ENCODE data around the gene CYB5R3.
A peak's percentile ranks its signal among the peaks of the same experiment; 100 is the strongest.

DNA sequence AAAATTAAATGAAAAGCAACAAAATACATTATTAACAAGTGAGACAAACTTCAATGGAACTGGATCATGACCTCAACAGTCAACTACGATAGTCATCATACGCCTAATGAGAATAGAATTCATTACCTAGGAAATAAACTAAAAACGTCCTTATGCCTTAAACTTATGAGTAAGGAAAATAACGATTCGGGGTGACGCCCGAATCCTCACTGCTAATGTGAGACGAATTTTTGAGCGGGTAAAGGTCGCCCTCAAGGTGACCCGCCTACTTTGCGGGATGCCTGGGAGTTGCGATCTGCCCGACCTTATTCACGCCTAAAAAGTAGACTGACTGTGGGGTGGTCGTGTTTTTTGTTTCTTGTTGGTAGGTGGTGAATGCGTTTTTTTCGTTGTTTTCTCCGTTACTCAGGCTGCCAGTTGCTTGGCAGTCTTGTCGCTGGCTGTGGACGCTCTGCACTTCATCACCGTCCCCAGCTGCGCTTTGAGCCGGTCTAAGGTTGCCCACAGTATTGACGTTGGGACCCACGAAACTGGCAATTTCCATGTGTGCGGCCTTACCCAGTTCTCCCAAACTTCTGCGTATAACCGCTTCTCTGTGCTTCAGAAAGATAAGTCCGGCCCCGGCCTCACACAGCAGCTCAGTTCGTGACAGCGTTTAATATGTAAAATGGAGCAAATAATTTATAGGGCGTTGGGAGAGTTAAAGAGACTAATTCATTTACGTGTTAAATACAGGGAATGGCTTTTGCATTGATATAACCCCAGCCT lies 33.9 kb downstream of the CYB5R3 start:
- TF ChIP-seq, protein P1, sequence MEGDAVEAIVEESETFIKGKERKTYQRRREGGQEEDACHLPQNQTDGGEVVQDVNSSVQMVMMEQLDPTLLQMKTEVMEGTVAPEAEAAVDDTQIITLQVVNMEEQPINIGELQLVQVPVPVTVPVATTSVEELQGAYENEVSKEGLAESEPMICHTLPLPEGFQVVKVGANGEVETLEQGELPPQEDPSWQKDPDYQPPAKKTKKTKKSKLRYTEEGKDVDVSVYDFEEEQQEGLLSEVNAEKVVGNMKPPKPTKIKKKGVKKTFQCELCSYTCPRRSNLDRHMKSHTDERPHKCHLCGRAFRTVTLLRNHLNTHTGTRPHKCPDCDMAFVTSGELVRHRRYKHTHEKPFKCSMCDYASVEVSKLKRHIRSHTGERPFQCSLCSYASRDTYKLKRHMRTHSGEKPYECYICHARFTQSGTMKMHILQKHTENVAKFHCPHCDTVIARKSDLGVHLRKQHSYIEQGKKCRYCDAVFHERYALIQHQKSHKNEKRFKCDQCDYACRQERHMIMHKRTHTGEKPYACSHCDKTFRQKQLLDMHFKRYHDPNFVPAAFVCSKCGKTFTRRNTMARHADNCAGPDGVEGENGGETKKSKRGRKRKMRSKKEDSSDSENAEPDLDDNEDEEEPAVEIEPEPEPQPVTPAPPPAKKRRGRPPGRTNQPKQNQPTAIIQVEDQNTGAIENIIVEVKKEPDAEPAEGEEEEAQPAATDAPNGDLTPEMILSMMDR (IDR thresholded peaks at IDR 0.05), result peak in 1 of 4 experiments; percentile 8
- peak; percentile 37 for TF ChIP-seq POLR2A (IDR thresholded peaks at IDR 0.05)

Data from prostate gland (tissue), 2 donors.